HG03354 (cell line): Measurements from ENCODE around the gene NFIA.

ENCODE experiments used
- ATAC-seq: cut with Tn5 transposase; IDR thresholded peaks from one replicate; pipeline ENCODE4 v1.9.1; 2021; ENCODE audit warnings: mild to moderate bottlenecking; ENCODE audit not compliant: unreplicated experiment, poor library complexity, severe bottlenecking

The NFIA gene

DNA sequence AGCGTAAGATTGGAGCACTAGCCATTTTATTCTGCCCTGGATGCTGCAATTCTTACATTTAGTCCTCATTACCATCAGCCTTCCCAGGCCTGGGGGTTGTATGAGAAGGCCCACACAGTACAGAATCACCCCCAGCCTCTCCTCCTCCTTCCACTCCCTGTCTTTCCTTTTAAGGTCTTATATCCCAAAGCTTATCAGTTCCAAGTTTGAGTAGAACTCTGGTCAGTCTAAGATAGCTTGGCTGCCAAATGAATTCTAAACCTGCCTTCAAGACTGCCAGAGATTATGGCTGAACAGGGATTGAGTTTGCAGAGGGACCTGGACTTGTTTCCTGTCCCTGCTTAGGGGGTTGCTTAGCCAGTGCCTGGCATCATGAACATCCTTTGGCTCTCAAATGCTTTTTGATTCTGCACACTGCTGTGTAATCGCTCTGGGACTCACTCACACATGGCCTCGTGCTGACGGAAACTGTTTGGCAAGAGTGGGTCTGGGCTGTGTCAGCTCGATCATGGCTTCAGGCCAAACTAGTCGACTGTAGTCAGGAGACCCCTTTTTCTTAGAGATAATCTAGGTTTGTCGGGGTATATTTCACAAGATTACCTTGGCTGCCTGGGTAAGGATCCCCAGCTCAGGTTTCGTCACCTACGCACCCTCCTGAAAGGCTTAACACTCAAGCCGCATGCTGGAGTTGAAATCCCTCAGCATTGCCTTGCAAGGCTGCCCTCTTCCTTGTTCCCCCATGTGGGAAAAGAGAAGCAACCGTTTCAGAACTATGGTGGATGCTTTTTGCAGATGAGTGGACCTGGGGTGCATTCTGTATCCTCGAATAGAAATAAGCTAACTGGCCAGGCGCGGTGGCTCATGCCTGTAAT, 252.6 kb downstream of the NFIA start:
- ATAC-seq: no peak

DNA sequence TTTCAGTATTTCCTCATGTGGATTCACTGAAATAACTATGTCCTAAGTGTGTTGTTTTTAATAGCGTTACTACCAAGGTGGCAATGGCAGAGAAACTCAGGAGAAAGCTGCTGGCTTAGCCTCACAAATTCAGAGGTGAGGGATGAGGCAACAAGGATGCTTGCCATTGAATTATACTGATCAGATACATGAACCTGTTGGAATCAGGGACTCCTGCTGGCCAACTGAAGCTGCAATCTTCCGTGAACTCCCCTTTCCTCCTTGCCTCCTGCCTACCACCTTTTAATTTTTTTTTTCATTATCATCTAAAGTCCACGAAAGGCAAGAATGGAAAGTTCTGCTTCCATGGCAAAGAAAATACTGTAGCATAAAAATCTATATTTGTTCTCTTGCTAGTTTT, 254.7 kb downstream of the NFIA start:
- no peak for ATAC-seq

- no peak for ATAC-seq
Measured at GRCh38 chr1:61337441-61337951, 255.1 kb downstream of the NFIA start.

DNA sequence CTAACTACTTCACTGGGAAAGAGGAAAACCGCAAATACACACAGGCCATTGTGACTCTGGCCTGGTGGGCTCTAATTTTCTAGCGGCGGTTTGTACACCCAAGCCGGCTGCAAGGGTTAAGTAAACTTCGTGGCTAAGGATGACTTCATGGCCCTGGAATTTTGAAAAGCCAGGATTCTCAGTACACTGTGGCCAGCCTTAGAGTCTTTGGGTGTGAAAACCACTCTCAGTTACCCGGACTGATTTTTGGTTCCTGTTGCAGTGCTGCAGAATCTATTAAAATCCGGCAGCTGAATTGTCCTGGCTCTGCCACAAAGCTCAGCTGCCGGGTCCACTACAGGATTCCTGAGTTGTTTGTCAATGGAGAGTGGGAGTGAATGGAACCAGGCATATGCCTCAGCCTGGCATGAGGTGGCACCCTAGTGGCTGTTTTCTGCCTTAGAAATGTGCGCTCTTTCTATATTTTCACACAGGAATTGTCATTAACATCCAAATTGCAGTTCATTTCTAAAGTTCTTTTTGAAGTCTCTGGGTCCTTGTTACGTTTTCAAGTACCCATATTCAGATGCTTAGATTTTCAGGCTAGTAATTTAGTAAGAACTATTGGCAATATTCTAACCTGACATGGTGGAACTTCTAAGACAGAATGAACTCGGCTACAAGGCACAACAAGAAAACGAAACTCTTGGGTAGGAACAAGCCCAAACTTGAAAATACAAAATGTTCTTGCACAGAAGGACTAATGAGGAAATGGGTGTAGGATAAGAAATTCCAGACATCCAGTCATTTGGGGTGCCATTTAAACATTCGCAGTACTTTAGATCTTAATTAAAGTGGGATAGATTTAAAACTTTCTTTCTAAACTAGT, 255.9 kb downstream of the NFIA start:
- ATAC-seq: no peak

DNA sequence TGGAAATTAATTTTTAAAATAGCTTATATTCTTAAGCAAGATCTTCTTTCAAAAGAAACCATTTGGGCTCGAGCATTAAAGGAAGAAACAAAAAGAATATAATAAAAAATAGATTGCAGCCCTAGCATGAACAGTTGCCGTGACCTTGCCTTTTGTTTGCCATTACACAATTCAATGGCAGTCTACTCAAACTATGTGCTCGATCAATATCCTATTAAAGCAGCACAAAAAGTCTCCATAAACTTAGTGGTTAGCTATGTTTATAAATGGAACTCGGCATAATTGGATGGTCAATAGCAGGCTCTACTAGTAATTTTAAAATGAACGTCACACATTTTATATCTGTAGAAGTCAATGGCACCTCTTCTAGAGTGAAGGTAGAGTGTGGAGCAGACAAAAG, 256.5 kb downstream of the NFIA start:
- no peak for ATAC-seq

- ATAC-seq: no peak
Measured at GRCh38 chr1:61341426-61341825, 259.1 kb downstream of the NFIA start.

GRCh38 chr1:61343734-61344420, 261.5 kb downstream of the NFIA start:
- ATAC-seq: no peak

GRCh38 chr1:61344696-61345095, 262.3 kb downstream of the NFIA start:
- ATAC-seq: no peak

- ATAC-seq: no peak
Measured at GRCh38 chr1:61348025-61348665, 265.8 kb downstream of the NFIA start.

- ATAC-seq: no peak
Measured at GRCh38 chr1:61352845-61353435, 270.6 kb downstream of the NFIA start.

DNA sequence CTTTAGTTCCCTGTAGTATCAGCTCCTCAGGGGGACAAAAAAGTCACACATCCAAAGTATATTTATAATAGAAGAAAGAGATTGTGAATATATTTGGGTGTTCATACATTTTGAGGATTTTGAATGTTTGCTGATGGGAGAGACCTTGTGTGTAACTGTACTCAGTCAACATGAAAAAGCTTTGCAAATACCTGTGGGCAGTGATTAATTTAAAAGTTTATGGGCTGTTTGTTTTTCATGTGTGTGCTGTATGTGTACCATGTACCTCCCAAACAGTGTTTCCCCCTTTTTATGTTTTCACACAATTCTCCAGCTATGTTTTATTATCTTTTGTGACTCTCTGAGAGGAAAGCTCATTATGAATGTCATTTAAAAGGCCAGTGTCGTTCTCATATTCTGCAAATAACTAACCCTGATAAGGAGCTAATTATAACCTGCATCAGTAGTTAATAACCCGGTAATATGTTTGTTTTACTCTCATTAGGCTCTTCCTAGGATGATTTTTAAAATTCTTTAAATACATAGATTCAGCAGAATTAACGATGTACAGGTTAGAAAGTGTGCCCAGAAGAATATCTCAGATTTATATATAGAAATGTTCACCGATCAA, 271.5 kb downstream of the NFIA start:
- ATAC-seq: no peak

DNA sequence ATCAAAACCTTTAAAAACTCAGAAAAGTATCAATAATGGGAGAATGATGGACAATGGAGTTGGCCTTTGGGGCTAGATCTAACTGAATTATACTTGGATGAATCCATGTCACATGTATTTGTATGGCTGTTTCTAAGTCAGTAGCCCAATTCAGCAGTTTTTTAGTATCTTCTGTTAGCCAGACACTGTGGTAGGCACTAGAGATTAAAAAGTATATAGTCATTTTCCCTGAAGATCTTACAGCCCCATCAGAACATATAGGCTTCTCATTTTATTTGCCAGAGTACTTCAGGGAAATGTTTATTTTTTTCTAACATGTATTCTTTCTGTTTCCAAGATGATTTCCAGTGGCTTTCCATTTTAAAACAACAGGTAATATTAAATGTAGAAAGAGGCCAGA, 273.7 kb downstream of the NFIA start:
- no peak for ATAC-seq

- ATAC-seq: no peak
Measured at GRCh38 chr1:61356995-61357394, 274.6 kb downstream of the NFIA start.

DNA sequence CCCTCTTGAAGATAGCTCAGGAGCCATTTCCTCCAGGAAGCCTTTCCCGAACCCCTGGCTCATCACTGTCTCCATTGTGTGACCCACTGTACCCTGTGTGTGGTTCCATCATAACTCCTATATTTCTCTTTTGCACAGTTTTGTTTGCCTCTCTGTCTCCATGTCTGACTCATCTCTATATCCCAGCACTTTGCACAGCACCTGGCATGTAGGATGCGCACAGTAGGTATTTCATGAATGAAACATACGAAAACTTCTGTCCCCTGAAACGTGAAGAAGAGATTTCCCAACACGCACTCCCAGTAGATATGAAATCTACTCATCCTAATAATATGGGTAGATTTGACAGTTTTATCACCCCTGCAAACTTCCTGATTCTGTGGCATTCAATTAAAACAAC, 275.2 kb downstream of the NFIA start:
- ATAC-seq: no peak

GRCh38 chr1:61358770-61359455, 276.6 kb downstream of the NFIA start:
- ATAC-seq: no peak

- ATAC-seq: no peak
Measured at GRCh38 chr1:61361931-61362330, 279.6 kb downstream of the NFIA start.

- ATAC-seq: no peak
Measured at GRCh38 chr1:61362351-61362750, 280.0 kb downstream of the NFIA start.

- no peak for ATAC-seq
Measured at GRCh38 chr1:61368366-61368765, 286.0 kb downstream of the NFIA start.
